ENCODE data around the gene CREBRF.

CREBRF gene

GRCh38 chr5:173056783-173057061, 570 bp downstream of the CREBRF start:
- H3K27me3 ChIP-seq, result no peaks in the 10 kb centered on the region
- H3K4me3 ChIP-seq (ENCODE audit: low read depth in 1 of 2, low read length in 1 of 2), result peak overlapping the region; percentile 93 to 98
- H3K4me1 ChIP-seq (ENCODE audit: control insufficient read depth in 1 of 2, insufficient read depth in 1 of 2, low read depth in 1 of 2, low read length in 1 of 2), result peaks cover 24 to 26% of the 10 kb centered on the region in 2 experiments
- H3K36me3 ChIP-seq, result peaks cover 7% of the 10 kb centered on the region
- no peaks in the 10 kb centered on the region for H3K9me3 ChIP-seq
- peak overlapping the region; percentile 99 for H3K27ac ChIP-seq
- TF ChIP-seq CTCF (IDR thresholded peaks at IDR 0.05), result no peak

- Histone ChIP-seq H3K4me3 (ENCODE audit: low read depth in 1 of 2, low read length in 1 of 2) (peak overlapping the region; percentile 93 to 98), H3K9me3 (no peaks in the 10 kb centered on the region), H3K27ac (peak overlapping the region; percentile 99), H3K27me3 (no peaks in the 10 kb centered on the region), H3K36me3 (peaks cover 7% of the 10 kb centered on the region), H3K4me1 (ENCODE audit: control insufficient read depth in 1 of 2, insufficient read depth in 1 of 2, low read depth in 1 of 2, low read length in 1 of 2) (peaks cover 24 to 26% of the 10 kb centered on the region in 2 experiments)
- TF ChIP-seq CTCF (IDR thresholded peaks at IDR 0.05), result peak; percentile 39
Observed at GRCh38 chr5:173057062-173057924, 1.1 kb downstream of the CREBRF start.

GRCh38 chr5:173062141-173062540, 6.0 kb downstream of the CREBRF start:
- Histone ChIP-seq H3K4me3 (ENCODE audit: low read depth in 1 of 2, low read length in 1 of 2) (no peak overlapping the region), H3K27me3 (no peaks in the 10 kb centered on the region), H3K27ac (no peak overlapping the region), H3K9me3 (no peaks in the 10 kb centered on the region), H3K36me3 (peaks cover 7% of the 10 kb centered on the region), H3K4me1 (ENCODE audit: control insufficient read depth in 1 of 2, insufficient read depth in 1 of 2, low read depth in 1 of 2, low read length in 1 of 2) (peaks cover 20 to 27% of the 10 kb centered on the region in 2 experiments)
- no peak for TF ChIP-seq CTCF (IDR thresholded peaks at IDR 0.05)

GRCh38 chr5:173065155-173065554, 9.0 kb downstream of the CREBRF start:
- H3K27ac ChIP-seq, result peak overlapping the region; percentile 30
- peaks cover 12 to 18% of the 10 kb centered on the region in 2 experiments for H3K4me1 ChIP-seq (ENCODE audit: control insufficient read depth in 1 of 2, insufficient read depth in 1 of 2, low read depth in 1 of 2, low read length in 1 of 2)

GRCh38 chr5:173069671-173070070, 13.5 kb downstream of the CREBRF start:
- Histone ChIP-seq H3K27ac (peak overlapping the region; percentile 21), H3K4me1 (ENCODE audit: control insufficient read depth in 1 of 2, insufficient read depth in 1 of 2, low read depth in 1 of 2, low read length in 1 of 2) (peaks cover 13 to 20% of the 10 kb centered on the region in 2 experiments), H3K9me3 (no peaks in the 10 kb centered on the region), H3K27me3 (no peaks in the 10 kb centered on the region), H3K36me3 (no peaks in the 10 kb centered on the region), H3K4me3 (ENCODE audit: low read depth in 1 of 2, low read length in 1 of 2) (no peak overlapping the region)
- TF ChIP-seq CTCF (IDR thresholded peaks at IDR 0.05), result no peak

More at GRCh38 chr5:173065155-173065554, 9.0 kb downstream of the CREBRF start:
- no peak for TF ChIP-seq CTCF (IDR thresholded peaks at IDR 0.05)
- Histone ChIP-seq H3K4me3 (ENCODE audit: low read depth in 1 of 2, low read length in 1 of 2) (no peak overlapping the region), H3K27me3 (no peaks in the 10 kb centered on the region), H3K36me3 (peaks cover 7% of the 10 kb centered on the region), H3K9me3 (no peaks in the 10 kb centered on the region)
